NCI-H345 (cell line): ENCODE results near the gene BTNL2.

ENCODE experiments used
- DNase-seq: peaks from one replicate; lab custom pipeline; 2025; lab: John Stamatoyannopoulos, UW

The BTNL2 gene

GRCh38 chr6:32413427-32414047, 6.6 kb upstream of the BTNL2 start:
- DNase-seq: peak; percentile 62

DNA sequence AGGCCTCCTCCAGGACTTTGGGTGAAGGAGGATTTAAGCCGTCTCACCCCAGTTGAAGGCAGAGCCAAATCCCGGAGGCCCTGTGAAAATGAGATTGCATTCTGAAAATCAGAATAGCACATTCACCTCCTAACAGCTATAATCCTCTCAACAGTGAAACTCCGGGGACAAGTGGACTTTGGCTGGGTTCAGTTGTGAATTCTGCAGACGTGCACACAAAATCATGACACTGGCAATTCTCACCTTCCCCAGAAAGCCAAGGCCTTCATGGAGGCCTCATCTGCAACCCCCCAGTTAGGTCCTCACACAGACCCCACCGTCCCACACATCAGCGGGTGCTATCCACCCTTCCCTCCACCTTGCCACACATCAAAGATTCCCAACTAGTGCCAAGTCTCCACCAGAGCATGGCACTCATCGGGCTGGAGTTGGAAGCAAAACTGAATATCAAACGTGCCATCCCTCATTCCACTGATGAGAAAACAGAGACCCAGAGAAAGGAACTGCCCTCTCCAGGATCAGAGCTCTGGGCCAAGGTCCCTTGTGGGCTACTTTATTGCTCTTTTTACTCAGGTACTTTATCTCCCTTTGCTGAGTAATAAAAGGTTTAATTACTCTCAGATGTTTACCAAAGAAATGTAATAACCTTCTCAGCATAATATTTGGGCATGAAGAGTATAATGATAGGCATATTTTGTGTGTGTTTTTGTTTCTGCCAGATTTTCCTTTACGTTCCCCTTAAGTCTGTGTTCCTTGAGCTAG, 4.8 kb upstream of the BTNL2 start:
- DNase-seq: no peak

DNA sequence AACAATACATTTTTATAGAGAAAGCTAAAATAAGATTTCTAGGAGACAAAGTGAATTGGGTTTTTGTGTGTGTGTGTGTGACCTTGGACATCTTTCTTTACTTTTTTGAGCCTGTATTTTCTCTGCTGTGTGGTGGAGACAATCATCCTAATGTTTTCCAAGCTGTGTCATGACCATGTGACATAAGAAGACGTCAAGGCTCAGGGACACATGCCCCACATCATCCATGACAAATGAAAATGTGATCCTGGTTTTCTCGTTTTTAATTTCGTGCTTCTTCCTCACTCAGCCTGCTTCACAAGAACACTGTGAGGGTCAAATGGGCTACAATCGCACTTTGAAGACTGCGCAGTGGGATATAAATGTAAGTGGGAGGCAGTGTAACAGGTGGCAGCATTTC, 3.9 kb upstream of the BTNL2 start:
- no peak for DNase-seq

- no peak for DNase-seq
These were observed 784 bp downstream of the BTNL2 start for GRCh38 chr6:32406197-32406596.

GRCh38 chr6:32405656-32406055, 1.3 kb downstream of the BTNL2 start:
- DNase-seq: no peak

- no peak for DNase-seq
These were observed 4.2 kb downstream of the BTNL2 start for GRCh38 chr6:32402812-32403211.

DNA sequence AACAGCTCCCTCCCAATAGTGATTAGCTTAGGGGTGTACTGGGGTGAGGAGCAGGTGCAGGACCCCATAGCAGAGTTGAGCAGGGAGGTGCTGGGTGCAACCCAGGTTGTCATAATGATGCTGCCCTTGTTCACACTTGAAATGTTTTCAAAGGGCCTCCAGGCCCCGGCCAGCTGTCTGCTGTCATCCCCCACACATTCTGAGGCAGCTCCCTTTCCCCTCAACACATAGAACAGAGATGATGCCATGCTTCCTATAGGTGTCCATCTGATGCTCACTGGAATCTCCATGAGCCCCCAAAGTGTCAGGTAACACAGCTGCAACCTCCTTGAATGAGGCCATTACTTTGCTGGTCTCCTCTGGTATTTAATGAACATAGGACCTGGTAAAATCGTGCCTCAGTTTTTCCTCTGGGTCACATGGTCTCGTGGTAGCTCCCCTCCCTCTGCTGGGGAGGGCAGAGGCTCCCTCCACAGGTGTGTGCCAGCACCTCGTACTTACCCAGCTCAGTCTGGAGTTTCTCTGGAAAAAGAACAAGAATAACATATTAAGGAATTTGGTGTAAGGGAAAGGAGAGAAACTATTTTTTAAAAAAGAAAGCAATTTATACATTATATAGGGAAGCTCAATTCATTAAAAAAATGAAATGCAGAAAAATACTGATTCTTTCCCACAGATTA, 5.6 kb downstream of the BTNL2 start:
- no peak for DNase-seq

DNA sequence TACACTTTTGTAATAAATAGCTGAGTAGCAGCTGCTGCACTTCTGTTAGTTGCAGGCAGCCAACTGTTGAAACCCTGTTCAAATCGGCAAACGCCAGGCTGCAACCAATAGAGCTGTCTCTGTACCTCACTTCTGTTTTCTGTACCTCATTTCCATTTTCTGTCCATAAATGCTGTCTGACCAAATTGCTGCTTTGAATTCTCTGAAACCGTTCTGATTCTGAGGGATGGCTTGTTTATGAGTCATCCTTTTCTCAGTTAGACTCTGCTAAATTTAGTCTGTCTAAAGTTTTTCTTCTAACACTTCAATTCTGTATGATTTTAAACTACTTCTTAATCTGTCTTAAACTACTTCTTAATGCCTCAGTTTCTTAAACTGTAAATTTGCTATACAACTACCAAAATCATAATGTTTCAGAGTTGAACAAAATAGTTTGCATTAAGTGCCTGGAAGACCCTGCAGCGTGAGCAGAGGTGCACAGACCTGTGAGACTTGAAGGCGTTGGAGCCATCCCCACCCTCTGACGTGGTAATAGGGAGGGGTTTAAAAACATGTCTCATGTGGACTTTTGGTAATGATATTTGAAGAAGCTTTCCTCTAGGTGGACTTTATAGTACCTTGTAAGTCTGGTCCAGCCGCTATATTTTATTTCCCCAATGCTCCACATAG, 9.6 kb downstream of the BTNL2 start:
- DNase-seq: no peak

GRCh38 chr6:32396028-32396427, 11.0 kb downstream of the BTNL2 start:
- DNase-seq: no peak

- DNase-seq: no peak
These were observed 13.1 kb downstream of the BTNL2 start for GRCh38 chr6:32393665-32394420.

- DNase-seq: no peak
These were observed 15.5 kb downstream of the BTNL2 start for GRCh38 chr6:32391505-32391904.

GRCh38 chr6:32387589-32388340, 19.2 kb downstream of the BTNL2 start:
- no peak for DNase-seq

GRCh38 chr6:32386040-32386439, 20.9 kb downstream of the BTNL2 start:
- no peak for DNase-seq

DNA sequence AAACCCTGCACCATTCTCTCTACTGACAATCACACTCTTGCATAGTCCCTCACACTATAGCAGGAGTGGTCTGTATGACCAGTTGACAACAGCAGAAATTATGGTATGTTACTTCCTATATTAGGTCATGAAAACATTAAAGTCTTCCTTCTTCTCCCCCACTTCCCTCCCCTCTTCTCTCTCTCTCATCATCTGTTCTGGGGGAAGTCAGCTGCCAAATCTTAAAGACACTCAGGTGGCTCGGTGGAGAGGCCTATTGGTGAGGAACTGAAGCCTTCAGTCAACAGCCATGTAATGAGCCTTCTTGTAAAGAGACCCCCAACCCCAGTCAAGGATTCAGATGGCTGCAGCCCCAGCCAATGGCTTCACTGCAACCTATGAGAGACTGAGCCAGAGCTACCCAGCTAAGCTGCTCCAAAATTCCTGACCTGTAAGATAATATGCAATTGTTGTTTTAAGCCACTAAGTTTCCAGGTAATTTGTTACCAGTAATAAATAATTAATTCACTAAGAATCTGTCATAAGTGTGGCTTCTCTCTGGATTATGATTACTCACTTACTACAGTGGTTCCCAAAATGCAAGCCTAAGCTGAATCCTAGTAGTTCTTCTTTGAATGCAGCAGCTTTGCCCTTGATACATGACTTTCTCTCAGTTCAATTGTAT, 24.1 kb downstream of the BTNL2 start:
- no peak for DNase-seq

GRCh38 chr6:32379545-32379944, 27.4 kb downstream of the BTNL2 start:
- no peak for DNase-seq

- no peak for DNase-seq
These were observed 31.0 kb downstream of the BTNL2 start for GRCh38 chr6:32375739-32376529.

DNA sequence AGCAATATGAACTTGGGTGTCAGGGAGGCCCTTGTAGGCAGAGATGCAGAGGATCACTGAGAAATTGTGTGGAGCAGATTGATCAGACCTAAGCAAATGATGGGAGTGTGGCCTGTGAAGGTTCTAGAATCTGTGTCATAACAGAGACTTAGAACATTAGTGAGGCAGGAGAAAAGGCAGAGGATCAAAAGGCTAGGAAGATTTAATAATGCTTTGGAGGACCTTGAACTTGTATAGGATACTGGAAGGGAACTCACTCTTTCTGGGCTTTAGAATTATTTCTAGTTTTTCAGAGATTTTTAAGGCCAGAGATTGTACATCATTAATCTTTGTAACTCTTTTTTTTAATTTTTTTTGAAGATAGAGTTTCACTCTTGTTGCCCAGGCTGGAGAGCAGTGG, 35.2 kb downstream of the BTNL2 start, which contains the start of gene TSBP1:
Gene TSBP1 (minus strand): TSS at position 101 of the 400 bp plus-strand sequence. CDS start 197 bp downstream, outside the sequence.
- DNase-seq: no peak

DNA sequence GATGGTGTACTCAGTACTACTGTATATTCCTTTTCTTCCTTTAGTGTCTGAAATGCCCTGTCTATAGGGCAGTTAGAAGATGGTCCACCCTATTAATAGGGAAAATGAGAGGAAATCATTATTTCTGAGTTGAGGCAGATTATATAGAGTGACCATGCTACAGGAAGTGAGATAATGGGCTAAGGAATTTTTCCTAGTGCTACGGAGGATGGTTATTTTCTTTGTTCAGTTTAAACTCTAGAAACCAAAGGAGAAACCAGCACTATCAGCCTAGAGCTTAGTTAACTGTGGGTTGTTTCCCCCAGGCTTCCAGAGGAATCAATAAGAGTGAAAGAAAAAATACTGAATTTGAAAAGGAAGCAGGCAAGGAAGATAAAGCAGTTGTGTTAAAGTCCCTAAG, 35.8 kb downstream of the BTNL2 start:
- DNase-seq: no peak

DNA sequence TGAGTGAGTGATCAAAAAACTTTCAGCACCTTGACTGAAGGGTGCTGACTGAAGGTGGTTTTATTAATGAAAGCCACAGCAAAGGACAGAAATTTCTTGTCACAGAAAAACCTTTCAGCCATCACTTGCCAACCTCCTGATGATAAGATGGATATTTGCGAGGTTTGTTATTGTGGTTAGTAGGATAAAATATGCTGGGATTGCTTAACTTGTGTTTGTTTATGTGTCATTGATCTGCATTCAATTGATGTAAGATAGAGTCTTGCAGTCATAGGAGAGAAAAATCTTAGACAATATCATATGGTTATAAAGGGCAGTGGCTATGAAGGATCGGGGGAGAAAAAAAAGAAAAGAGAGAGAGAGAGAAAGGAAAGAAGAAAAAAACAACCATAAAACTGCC, 36.5 kb downstream of the BTNL2 start:
- DNase-seq: no peak

GRCh38 chr6:32369660-32370059, 37.3 kb downstream of the BTNL2 start:
- DNase-seq: no peak
